WTC11 (cell line): ENCODE data around the gene RPL29. TPM values are rescaled to one million over a fixed set of nuclear protein-coding genes. Genes with fewer than 3 reads are reported as not detected.

Source experiments
- CBFB ChIP-seq: sonication (generic); formaldehyde crosslinking; IDR thresholded peaks from 2 replicates; pipeline ENCODE4 v1.8.1; 2022; ENCODE audit warnings: mild to moderate bottlenecking, low read depth, missing genetic modification reagents
- E2F4 ChIP-seq: sonication (generic); formaldehyde crosslinking; IDR thresholded peaks from 2 replicates; pipeline ENCODE4 v1.8.1; 2022; ENCODE audit warnings: low read depth, mild to moderate bottlenecking, moderate library complexity, missing genetic modification reagents, borderline replicate concordance
- E2F5 ChIP-seq: sonication (generic); formaldehyde crosslinking; IDR thresholded peaks from 2 replicates; pipeline ENCODE4 v1.8.1; 2022; ENCODE audit warnings: mild to moderate bottlenecking, moderate library complexity, missing genetic modification reagents
- ESRRA ChIP-seq: sonication (generic); formaldehyde crosslinking; IDR thresholded peaks from 2 replicates; pipeline ENCODE4 v1.8.1; 2022; ENCODE audit warnings: mild to moderate bottlenecking, missing genetic modification reagents, borderline replicate concordance
- FOXK1 ChIP-seq: sonication (generic); formaldehyde crosslinking; IDR thresholded peaks from 2 replicates; pipeline ENCODE4 v1.8.0; 2022; ENCODE audit warnings: mild to moderate bottlenecking, moderate library complexity, missing genetic modification reagents
- FOXP4 ChIP-seq: sonication (generic); formaldehyde crosslinking; IDR thresholded peaks from 2 replicates; pipeline ENCODE4 v1.8.0; 2022; ENCODE audit warnings: mild to moderate bottlenecking, missing genetic modification reagents
- IRF1 ChIP-seq: sonication (generic); formaldehyde crosslinking; IDR thresholded peaks from 2 replicates; pipeline ENCODE4 v1.8.0; 2023; ENCODE audit warnings: missing genetic modification reagents
- JUN ChIP-seq: sonication (generic); formaldehyde crosslinking; IDR thresholded peaks from 2 replicates; pipeline ENCODE4 v1.8.0; 2023; ENCODE audit warnings: mild to moderate bottlenecking, missing genetic modification reagents
- MAX ChIP-seq: sonication (generic); formaldehyde crosslinking; IDR thresholded peaks from 2 replicates; pipeline ENCODE4 v1.8.0; 2022; ENCODE audit warnings: mild to moderate bottlenecking, missing genetic modification reagents
- NR3C1 ChIP-seq: sonication (generic); formaldehyde crosslinking; conservative IDR thresholded peaks from 2 replicates; pipeline ENCODE4 v1.8.1; 2023; ENCODE audit warnings: low read depth, mild to moderate bottlenecking, missing genetic modification reagents
- TP53 ChIP-seq: sonication (generic); formaldehyde crosslinking; IDR thresholded peaks from 2 replicates; pipeline ENCODE4 v1.8.1; 2023; ENCODE audit warnings: mild to moderate bottlenecking, missing genetic modification reagents
- ZNF423 ChIP-seq: fragments of 250-450 bp; sonication (Bioruptor Pico); IDR thresholded peaks from 2 replicates; pipeline ENCODE4 v2.1.2; 2022; ENCODE audit warnings: mild to moderate bottlenecking, moderate library complexity
- ZNF425 ChIP-seq: fragments of 250-450 bp; sonication (Bioruptor Pico); conservative IDR thresholded peaks from 2 replicates; pipeline ENCODE4 v1.9.0; 2021; ENCODE audit warnings: mild to moderate bottlenecking
- ZNF532 ChIP-seq: fragments of 250-450 bp; sonication (Bioruptor Pico); IDR thresholded peaks from 2 replicates; pipeline ENCODE4 v1.9.0; 2021; ENCODE audit warnings: mild to moderate bottlenecking, borderline replicate concordance
- ZNF671 ChIP-seq: fragments of 250-450 bp; sonication (Bioruptor Pico); IDR thresholded peaks from 2 replicates; pipeline ENCODE4 v1.8.0; 2021; ENCODE audit warnings: mild to moderate bottlenecking
- total RNA-seq: library from RNA; stranded (reverse); gene quantifications from 3 replicates; pipeline ENCODE4 v1.2.3, GENCODE V29; 2021

RPL29 gene
- total RNA-seq, 1 experiment from 2014 or later, result 1,343 TPM

GRCh38 chr3:51967384-51968169, 28.1 kb downstream of the RPL29 start, which contains the start of gene PCBP4 (continued):
- TF ChIP-seq FOXK1 (CRISPR knock-in tag) (0 out of 2 replicates have a peak, but pooled peaks have one; percentile 36), TP53 (peak; percentile 75; the same call in 1 of the 2 replicates), FOXP4 (CRISPR knock-in tag) (no peak), ZNF423 (CRISPR knock-in tag) (no peak; the same call in 1 of the 2 replicates), ZNF671 (CRISPR knock-in tag) (no peak), IRF1 (CRISPR knock-in tag) (no peak), CBFB (CRISPR knock-in tag) (0 out of 2 replicates have a peak, but pooled peaks have one; percentile 64), ZNF425 (CRISPR knock-in tag) (0 out of 2 replicates have a peak, but pooled peaks have one; percentile 55), NR3C1 (CRISPR knock-in tag) (no peak), ESRRA (CRISPR knock-in tag) (no peak), JUN (CRISPR knock-in tag) (no peak), MAX (peak; percentile 9; the same call in 1 of the 2 replicates), E2F4 (CRISPR knock-in tag) (0 out of 2 replicates have a peak, but pooled peaks have one; percentile 31), ZNF532 (CRISPR knock-in tag) (peak; percentile 29; the same call in 1 of the 2 replicates), E2F5 (CRISPR knock-in tag) (peak; percentile 59; the same call in 1 of the 2 replicates)
